Femur (tissue), 1 donor: Measurements from ENCODE around the gene P4HA2.
"Not testable (repeated sequence)": the region's sequence is repeated elsewhere in the genome, so short reads cannot be mapped to it uniquely, and the experiment has no call there.

Experiments used
- DNase-seq: peaks from one replicate; pipeline ENCODE4 v3.0.0-alpha.2; 2017

P4HA2 gene

DNA sequence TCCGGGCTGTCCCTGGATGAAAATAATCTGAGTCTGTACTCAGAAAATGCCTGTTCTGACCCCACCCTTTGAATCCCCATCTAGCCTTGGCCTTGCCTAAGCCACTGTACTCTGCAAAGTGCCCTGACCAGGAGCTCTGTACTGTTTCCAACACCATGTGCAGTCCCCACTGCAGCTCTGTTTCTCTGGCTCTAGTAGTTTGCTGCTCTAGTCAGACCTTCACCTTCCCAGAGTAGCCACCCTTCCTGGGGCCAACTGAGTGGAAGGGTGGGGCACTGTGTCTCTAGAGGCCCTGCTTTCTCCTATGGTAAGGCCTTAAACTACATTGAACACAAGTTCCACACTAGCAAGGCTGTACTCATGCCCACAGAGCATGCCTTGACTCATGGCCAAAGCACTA is 31.9 kb downstream of the P4HA2 start:
- DNase-seq, result no peak

DNA sequence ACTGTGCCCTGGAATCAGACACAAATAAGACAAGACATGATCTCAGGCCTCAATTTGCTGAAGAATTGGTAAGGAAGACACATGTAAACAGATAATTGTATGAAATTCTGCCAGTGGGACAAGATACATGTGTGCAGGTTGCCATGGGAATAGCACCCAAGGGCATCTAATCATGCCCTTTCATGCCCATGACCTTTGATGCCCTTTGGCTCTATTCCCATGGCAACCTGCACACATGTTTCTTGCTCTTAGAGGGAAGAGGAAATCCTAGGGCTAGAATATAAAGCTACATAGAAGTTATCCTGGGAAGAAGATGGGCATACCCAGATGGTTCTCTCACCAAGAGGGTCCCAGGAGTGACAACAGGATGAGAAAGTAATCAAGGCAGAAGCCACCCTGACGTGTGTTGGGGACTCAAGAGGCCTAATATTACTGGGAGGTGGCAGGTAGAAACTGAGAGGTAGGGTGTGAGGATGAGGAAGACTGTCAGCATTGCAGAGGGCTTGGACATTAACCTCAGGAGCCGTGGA is 34.4 kb downstream of the P4HA2 start:
- DNase-seq, result no peak

DNA sequence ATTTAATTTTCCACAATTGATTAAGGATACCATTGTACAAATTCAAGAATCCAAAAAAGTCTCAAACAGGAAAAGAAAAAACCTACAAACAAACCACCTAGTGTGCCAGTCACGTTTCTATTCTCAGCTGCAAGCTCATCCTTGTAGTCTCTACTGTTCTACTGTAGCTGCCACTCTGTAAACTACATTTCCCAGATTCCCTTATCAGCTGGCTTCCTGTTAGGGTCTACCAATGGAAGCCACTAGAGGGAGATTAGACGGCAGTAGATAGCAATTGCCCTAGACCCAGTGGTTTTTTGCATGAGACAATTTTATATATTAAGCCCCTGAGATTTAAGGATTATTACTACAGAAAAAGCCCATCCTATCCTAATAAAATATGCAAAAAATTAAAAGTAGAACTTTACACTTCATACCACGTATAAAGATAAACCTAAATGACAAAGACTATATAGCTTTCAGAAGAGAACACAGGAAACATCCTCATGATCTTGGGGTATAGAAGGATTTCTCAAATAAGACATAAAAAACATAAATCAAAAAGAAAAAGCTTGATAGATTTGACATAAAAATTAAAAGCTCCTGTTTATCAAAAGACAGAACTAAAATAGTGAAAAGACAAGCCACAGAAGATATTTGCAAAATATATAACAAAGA is 37.4 kb downstream of the P4HA2 start:
- no peak for DNase-seq

DNA sequence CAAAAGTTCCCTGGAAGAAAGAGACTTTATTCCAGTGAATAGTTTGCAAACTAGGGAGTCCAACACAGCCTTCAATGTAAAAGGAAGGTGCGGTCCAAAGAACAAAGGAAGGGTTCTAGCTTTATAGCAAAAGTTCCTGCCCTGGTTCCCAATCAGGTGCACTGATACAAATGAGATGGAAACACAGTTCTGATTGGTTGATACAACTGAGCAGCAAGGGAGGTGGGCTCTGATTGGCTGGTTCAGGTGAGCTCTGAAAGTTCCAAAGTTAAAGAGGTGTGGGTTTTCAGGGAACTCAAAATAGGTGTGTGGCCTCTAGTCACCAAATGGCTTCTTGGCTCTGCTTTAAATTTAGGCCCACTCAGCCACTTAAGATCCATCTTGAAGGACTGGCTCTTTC is 43.1 kb downstream of the P4HA2 start:
- no peak for DNase-seq

DNA sequence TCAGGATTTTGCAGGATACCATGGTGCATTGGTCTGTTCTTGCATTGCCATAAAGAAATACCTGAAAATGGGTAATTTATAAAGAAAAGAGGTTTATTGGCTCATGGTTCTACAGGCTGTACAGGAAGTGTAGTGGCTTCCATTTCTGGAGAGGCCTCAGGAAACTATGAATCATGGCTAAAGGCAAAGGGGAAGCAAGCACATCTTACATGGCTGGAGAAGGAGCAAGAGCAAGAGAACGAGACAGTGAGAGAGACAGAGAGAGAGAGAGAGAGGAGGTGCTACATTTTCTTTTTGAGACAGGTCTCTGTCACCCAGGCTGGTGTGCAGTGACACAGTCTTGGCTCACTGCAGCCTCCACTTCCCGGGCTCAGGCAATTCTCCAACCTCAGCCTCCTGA is 43.9 kb downstream of the P4HA2 start:
- DNase-seq, result no peak

DNA sequence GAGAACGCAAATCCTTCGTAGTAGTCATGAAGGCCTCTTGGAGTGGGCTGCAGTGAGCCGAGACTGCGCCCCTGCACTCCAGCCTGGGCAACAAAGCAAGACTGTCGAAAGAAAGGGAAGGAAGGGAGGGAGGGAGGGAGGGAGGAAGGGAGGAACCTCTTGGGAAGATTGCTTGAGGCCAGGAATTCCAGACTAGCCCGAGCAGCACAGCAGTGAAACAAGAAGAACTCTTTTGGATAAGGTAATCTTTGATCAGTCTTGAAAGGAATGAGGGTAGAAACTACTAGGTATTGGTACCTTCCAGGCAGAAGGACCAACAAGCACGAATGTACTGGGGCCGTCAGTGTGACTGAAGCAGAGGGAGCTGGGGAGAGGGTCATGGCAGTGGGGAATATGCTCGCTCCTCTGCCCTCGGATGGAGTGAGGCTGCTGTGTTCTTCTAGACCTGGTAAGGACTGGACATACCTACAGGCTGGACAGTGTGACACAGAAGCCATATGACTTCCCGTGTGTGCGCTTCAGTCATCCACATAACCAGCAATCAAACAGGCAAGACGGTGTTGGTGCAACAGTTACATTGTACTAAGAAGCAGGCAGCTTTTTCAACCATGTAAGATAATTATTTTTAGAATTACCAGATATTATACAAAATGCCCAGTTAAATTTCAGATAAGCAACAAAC is 45.2 kb downstream of the P4HA2 start:
- DNase-seq, result no peak

DNA sequence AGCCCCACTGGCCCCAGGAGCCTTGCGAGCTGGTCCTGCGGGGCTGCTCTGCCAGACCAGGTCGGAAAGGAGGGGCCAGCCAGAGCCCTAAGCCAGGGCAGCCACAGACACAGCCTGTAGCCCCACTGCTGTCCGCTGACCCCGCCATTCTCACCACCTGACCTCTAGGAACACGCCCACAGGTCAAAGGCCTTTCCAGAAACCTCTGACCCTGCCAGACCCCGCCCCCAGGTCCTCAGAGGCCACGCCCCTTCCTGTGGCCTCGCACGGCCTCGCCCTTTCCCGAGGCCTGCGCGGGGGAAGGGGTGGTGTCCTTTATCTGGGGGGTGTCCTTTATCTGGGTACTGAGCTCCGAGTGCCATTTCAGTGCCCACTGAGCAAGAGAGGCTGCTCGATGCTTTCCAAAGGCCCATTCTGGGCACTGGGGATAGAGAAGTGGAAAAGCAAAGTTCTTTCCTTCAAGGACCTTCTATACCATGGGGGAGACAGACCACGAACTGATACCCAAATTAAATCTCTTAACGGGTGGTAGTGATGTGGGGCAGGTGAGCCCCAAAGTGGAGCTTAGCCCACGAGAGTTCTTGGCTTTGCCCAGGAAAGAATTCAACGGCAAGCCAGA is 46.5 kb downstream of the P4HA2 start:
- DNase-seq, result no peak

DNA sequence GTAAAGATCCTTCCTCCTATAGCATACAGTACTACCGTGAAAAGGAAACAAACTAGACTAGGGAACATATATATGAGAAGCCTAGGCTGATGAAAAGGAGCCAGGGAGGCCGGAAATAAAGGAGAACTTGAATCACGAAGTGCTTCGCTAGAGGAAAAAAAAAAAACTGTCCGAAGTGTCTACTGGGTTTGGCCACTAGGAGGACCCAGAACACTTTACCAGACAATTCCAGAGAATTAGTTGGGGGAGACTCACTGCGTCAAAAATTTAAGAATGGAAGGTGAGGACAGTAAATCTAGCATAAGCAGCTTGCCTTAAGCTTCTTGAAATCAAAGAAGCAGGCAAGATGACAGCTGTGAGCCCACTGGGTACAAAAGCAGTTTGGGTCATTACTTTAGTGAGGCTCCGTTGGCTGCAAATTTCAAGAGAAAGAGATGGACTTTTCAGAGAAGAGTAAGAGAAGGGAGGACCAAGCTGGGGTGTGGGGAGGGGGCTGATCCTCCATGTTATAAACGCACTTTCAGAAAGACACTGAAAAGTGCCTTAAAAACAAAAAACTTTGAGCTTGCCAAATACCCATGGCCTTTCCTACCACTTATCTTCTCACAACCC is 47.4 kb downstream of the P4HA2 start:
- peak; percentile 49 for DNase-seq

DNA sequence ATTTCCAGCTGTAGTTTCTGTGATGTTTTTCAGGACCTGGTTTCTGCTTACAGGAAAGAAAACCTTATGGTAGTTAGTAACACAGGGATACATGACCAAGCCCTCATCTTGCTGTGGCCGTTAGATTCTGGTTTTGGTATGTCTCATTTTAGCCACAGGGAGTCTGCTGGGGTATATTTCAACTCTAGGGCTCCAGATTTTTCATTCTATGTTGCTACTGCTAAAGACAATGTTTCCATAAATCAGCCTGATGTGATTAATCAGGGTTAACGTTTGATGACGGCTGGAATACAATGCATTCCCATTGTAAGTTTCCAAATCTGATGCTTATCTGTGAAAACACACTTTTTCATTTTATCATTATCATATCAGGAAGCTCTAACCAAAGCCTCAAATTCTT is 48.2 kb downstream of the P4HA2 start:
- DNase-seq, result no peak

DNA sequence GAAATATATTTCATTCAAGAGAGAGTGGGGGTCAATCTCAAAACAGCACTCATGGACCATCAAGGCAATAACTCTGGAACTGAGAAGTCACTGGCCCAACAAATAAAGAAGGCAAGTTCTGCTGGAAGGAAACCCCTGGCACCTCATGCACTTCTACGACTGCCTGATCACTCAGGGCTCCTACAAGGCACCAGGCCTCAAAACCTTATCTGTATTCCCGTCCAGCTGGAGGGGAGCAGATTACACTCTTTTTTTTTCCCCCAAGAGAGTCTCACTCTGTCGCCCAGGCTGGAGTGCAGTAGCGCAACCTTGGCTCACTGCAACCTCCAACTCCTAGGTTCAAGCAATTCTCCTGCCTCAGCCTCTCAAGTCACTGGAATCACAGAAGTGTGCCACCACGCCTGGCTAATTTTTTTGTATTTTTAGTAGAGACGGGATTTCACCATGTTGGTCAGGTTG is 49.9 kb downstream of the P4HA2 start:
- DNase-seq, result no peak

DNA sequence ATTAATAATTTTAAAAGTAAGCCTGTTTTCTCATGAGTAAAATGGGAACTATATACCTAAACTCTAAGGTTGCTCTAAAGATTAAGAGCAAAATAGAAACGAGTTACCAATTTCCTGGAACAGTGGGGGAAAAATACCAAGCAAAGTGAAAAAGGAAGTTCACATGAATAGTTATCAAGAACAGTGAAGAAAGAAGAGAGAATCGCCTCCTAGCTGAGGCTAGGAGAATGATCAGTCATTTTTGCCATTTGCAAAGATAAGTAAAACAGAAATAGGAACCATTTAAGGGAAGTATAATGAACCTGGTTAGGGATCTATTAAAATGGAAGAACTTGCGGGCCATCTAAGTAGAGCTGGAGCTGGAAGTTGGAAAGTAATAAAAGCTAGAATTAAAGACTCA is 50.7 kb downstream of the P4HA2 start:
- DNase-seq, result no peak

DNA sequence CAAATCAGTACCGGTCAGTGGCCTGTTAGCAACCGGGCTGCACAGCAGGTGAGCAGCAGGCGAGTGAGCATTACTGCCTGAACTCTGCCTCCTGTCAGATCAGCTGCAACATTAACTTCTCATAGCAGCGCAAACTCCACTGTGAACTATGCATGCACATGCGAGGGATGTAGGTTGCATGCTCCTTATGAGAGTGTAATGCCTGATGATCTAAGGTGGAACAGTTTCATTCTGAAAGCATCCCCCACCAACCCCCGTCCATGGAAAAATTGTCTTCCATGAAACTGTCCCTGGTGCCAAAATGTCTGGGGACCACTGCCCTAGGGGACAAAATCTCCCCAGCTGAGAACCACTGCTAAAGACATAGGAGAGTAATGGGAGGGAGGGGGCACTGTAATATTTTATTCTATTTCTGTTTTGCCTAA is 51.1 kb downstream of the P4HA2 start:
- no peak for DNase-seq

DNA sequence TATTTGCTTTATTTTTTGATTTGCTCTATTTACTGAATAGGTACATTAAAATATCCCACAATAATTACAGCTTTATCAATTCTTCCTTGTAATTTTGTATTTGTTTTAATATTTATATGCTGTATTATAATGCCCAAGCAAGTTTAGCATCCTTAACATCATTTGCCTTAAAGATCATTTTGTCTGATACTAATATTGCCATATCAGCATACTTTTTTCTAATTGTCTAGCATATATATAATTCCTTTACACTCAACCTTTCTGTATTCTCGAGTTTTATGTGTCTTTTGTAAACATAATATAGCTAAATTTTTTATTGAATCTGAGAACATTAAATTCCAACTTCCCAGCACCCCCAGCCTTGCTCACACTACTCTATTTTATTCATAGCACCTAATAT is 64.7 kb downstream of the P4HA2 start:
- DNase-seq, result no peak

DNA sequence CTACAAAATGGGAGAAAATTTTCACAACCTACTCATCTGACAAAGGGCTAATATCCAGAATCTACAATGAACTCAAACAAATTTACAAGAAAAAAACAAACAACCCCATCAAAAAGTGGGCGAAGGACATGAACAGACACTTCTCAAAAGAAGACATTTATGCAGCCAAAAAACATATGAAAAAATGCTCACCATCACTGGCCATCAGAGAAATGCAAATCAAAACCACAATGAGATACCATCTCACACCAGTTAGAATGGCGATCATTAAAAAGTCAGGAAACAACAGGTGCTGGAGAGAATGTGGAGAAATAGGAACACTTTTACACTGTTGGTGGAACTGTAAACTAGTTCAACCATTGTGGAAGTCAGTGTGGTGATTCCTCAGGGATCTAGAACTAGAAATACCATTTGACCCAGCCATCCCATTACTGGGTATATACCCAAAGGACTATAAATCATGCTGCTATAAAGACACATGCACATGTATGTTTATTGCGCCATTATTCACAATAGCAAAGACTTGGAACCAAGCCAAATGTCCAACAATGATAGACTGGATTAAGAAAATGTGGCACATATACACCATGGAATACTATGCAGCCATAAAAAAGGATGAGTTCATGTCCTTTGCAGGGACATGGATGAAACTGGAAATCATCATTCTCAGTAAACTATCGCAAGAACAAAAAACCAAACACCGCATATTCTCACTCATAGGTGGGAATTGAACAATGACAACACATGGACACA is 65.9 kb downstream of the P4HA2 start:
- not testable (repeated sequence) for DNase-seq

DNA sequence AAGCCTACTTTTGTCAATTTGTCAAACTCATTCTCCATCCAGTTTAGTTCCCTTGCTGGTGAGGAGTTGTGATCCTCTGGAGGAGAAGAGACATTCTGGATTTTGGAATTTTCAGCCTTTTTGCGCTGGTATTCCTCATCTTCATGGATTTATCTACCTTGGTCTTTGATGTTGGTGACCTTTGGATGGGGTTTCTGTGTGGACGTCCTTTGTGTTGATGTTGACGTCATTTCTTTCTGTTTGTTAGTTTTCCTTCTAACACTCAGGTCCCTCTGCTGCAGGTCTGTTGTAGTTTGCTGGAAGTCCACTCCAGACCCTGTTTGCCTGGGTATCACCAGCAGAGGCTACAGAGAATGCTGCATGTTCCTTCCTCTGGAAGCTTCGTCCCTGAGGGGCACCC is 71.2 kb downstream of the P4HA2 start:
- no peak for DNase-seq

DNA sequence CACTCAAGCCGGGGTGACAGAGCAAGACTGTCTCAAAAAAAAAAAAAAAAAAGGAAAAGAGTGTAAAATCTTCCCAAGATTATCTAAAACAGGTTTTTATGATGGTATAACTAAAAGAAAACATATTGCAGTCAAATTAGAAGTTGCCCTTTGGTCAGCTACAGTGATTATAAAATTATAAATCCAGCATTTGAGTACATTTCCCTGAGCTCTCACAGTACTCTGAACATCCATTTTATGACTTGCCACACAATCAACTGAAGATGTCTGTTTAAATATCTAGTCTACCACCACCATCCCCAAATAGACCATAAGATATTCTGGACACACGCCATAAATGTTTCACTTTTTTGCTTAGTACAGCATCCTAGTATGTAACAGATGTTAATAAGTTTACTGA is 77.1 kb downstream of the P4HA2 start:
- DNase-seq, result no peak

DNA sequence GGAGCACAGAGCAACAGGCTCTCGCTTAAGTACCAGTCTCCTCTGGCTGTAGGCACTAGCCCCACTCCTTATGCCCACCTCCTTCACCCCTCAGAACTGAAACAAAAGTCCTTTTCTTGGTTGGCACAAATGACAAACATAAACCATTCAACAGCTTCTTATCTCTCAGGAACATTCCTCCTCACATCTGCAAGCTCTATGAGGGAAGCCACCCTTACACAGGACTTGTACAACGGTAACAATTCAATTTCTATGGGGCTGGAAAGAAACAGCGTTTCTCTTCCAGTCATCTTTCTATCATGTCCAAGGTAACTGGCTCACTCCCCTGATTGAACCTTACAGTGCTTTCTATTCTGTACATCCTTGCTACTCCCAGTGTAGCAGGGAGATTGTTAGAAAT is 80.0 kb downstream of the P4HA2 start:
- DNase-seq, result no peak

DNA sequence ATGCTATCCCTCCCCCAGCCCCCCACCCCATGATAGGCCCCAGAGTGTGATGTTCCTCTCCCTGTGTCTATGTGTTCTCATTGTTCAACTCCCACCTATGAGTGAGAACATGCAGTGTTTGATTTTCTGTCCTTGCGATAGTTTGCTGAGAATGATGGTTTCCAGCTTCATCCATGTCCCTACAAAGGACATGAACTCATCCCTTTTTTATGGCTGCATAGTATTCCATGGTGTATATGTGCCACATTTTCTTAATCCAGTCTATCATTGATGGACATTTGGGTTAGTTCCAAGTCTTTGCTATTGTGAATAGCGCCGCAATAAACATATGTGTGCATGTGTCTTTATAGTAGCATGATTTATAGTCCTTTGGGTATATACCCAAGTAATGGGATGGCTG is 82.3 kb downstream of the P4HA2 start:
- not testable (repeated sequence) for DNase-seq

DNA sequence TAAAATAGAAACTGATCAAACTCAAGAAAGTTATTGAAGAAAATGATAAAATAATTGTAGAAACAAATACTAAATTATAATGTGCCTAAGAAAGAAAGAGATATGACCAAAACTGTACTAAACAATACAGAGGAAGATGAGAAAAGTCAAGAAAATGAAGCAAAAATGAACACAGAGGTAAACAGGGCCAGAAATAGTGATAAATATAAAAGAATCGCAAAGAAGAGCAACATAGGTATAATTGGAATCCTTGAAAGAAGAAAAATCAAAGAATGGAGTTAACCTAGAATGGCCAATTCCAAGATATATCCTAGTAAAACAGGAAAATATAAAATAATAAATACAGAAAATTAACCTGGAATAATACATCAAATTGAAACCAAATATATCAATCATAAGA is 84.5 kb downstream of the P4HA2 start:
- DNase-seq, result no peak

DNA sequence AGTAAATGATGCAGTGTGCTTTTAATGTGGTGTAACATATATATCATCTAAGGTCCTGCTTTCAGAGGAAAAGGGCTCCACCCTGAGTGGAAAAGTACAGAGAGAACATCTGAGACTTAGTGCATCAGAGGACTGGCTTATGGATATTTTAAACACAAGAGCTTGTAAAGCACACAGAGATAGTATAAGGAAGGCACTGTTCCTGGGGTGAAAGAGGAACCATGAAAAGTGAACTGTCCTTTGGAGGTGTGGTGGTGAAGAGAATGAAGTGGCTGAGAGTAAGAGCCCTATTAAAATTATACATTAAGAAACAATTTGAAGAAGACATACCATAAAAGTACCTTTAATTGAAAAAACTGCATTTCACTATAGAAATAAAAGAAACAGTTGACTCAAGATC is 85.2 kb downstream of the P4HA2 start:
- DNase-seq, result no peak
